Endothelial cell of umbilical vein (primary cell): ENCODE data around the gene TNFRSF21. TPM values are rescaled to one million over a fixed set of nuclear protein-coding genes. Genes with fewer than 3 reads are reported as not detected.

Experiments
- BruUV-seq: library from RNA; stranded (reverse); fragments of 400-500 nt; replicated peaks from 2 replicates; lab custom pipeline; 2021; lab: Mats Ljungman, UMichigan
- CTCF ChIA-PET: fragments of 300-600, 350-600 bp; sonication (Branson Sonifier 250); formaldehyde crosslinking; loops from one replicate; lab custom pipeline; 2021; ENCODE audit warnings: antibody characterized with exemption, inconsistent platforms; lab: Charles Lee
- POLR2A ChIA-PET: fragments of 300-600, 350-600 bp; sonication (Branson Sonifier 250); formaldehyde crosslinking; loops from one replicate; lab custom pipeline; 2021; ENCODE audit warnings: antibody characterized with exemption, inconsistent platforms; lab: Charles Lee
- DNase-seq: peaks from one replicate; pipeline ENCODE4 v3.0.0-alpha.2; 2011; ENCODE audit warnings: low read depth, low spot score
- FAIRE-seq: peaks from 2 replicates; lab custom pipeline; 2011; peaks lifted over from hg19 to GRCh38; lab: Jason Lieb, UNC
- H2AFZ ChIP-seq: 2 replicates; pipeline ENCODE4 v1.6.0; 2012; ENCODE audit warnings: low read depth, low read length, control low read depth, inconsistent platforms
- H3K27ac ChIP-seq: 2 replicates; pipeline ENCODE4 v1.5.1; 2011; ENCODE audit warnings: low read depth, mild to moderate bottlenecking, control low read depth, low read length, moderate library complexity; ENCODE audit not compliant: insufficient read depth
- H3K27me3 ChIP-seq, 2 experiments: 2 replicates each; pipeline versions ENCODE4 v1.6.0 to v1.6.1; 2011; ENCODE audit warnings: low read length in 2 of 2, mixed read lengths in 1 of 2; ENCODE audit not compliant: control insufficient read depth in 2 of 2, insufficient read depth in 2 of 2
- H3K36me3 ChIP-seq, 2 experiments: 2 replicates in 1 of 2; 3 replicates in 1 of 2; pipeline ENCODE4 v1.5.1; 2011; ENCODE audit warnings: low read length in 2 of 2, mild to moderate bottlenecking in 1 of 2, moderate library complexity in 1 of 2; ENCODE audit not compliant: control insufficient read depth in 2 of 2, insufficient read depth in 2 of 2; ENCODE audit errors: extremely low read depth in 1 of 2
- H3K4me1 ChIP-seq: 3 replicates; pipeline ENCODE4 v1.5.1; 2011; ENCODE audit warnings: mild to moderate bottlenecking, low read length; ENCODE audit not compliant: control insufficient read depth, insufficient read depth; ENCODE audit errors: extremely low read depth
- H3K4me2 ChIP-seq: 2 replicates; pipeline ENCODE4 v1.6.1; 2011; ENCODE audit warnings: low read length, control low read depth, mixed read lengths; ENCODE audit not compliant: insufficient read depth
- H3K4me3 ChIP-seq, 3 experiments: fragments of 200-600 bp in 1 of 3; sonication (generic), shearing (Covaris generic) in 1 of 3; replicated peaks in 1 of 3; 2 replicates each; pipeline ENCODE4 v1.5.1; 2011 to 2016; ENCODE audit warnings: control low read depth in 3 of 3, low read length in 3 of 3, mild to moderate bottlenecking in 2 of 3, inconsistent platforms in 1 of 3, low read depth in 1 of 3, moderate library complexity in 1 of 3; ENCODE audit not compliant: insufficient read depth in 1 of 3
- H3K79me2 ChIP-seq: 2 replicates; pipeline ENCODE4 v1.6.0; 2012; ENCODE audit warnings: low read length, inconsistent platforms; ENCODE audit not compliant: control insufficient read depth, insufficient read depth
- H3K9ac ChIP-seq: replicated peaks from 2 replicates; pipeline ENCODE3; 2011; ENCODE audit warnings: low read length, control low read depth; ENCODE audit not compliant: insufficient read depth; ENCODE audit errors: extremely low read depth
- H3K9me1 ChIP-seq: replicated peaks from 3 replicates; pipeline ENCODE4 v1.6.0; 2011; ENCODE audit warnings: mild to moderate bottlenecking, low read length; ENCODE audit not compliant: control insufficient read depth, insufficient read depth; ENCODE audit errors: extremely low read depth
- H3K9me3 ChIP-seq: replicated peaks from 2 replicates; pipeline ENCODE4 v1.5.1; 2012; ENCODE audit warnings: low read length, inconsistent platforms; ENCODE audit not compliant: control insufficient read depth, insufficient read depth
- H4K20me1 ChIP-seq: replicated peaks from 2 replicates; pipeline ENCODE3; 2011; ENCODE audit warnings: mild to moderate bottlenecking, low read length; ENCODE audit not compliant: control insufficient read depth, insufficient read depth; ENCODE audit errors: extremely low read depth
- EZH2 ChIP-seq: IDR thresholded peaks from 2 replicates; pipeline ENCODE4 v1.6.1; 2012; ENCODE audit warnings: borderline replicate concordance, low read depth, mild to moderate bottlenecking, moderate library complexity, low read length, inconsistent platforms; ENCODE audit not compliant: severe bottlenecking
- FOS ChIP-seq: IDR thresholded peaks from 2 replicates; pipeline ENCODE4 v1.6.1; 2011; ENCODE audit warnings: mild to moderate bottlenecking, low read length, moderate library complexity, borderline replicate concordance; ENCODE audit not compliant: insufficient read depth
- MYC ChIP-seq: IDR thresholded peaks from one replicate; pipeline ENCODE4 v1.6.1; 2011; ENCODE audit warnings: mild to moderate bottlenecking, low read depth, low read length
- POLR2AphosphoS5 ChIP-seq: IDR thresholded peaks from 2 replicates; pipeline ENCODE4 v1.6.1; 2012; ENCODE audit warnings: low read depth, mild to moderate bottlenecking, control low read depth, low read length, moderate library complexity; ENCODE audit not compliant: insufficient read depth
- dilution Hi-C: fragments of 300-500 bp; cut with MboI; formaldehyde crosslinking; loops from one replicate; pipeline ENCODE4 v1.15.0; 2019; ENCODE audit warnings: low sequenced_read_pairs; ENCODE audit not compliant: extremely low pct_ligation_motif_present
- intact Hi-C: fragments of 100-400 bp; cut with micrococcal nuclease; formaldehyde crosslinking; loops from one replicate; pipeline ENCODE4 v1.10.0; 2022
- polyA plus RNA-seq, 4 experiments: library from polyadenylated mRNA; depleted of rRNA in 3 of 4; stranded (reverse) in 3 of 4; unstranded in 1 of 4; fragments of >200 nt; gene quantifications; 2 replicates each; pipeline versions ENCODE4 v1.2.1 to v1.2.3, GENCODE V29; 2011 to 2012; ENCODE audit warnings: missing spikeins in 1 of 4
- total RNA-seq: library from RNA; stranded (reverse); gene quantifications from 2 replicates; pipeline ENCODE4 v1.2.3, GENCODE V29; 2021
- TF ChIP-seq, protein P1 (sequence below): IDR thresholded peaks from 2 replicates; pipeline ENCODE4 v1.6.1; 2011; ENCODE audit not compliant: insufficient read depth, insufficient read length
- TF ChIP-seq, protein P2 (sequence below), 2 donors: IDR thresholded peaks; 1 replicate in 1 of 2; 2 replicates in 1 of 2; pipeline ENCODE4 v1.5.1; 2011; ENCODE audit warnings: low read length in 2 of 2, mild to moderate bottlenecking in 2 of 2, moderate library complexity in 2 of 2, control low read depth in 1 of 2, inconsistent platforms in 1 of 2, low read depth in 1 of 2; ENCODE audit not compliant: insufficient read depth in 1 of 2; ENCODE audit errors: extremely low read depth in 1 of 2

The TNFRSF21 gene
- total and polyA plus RNA-seq, 2 donors (not counting 3 experiments of a cell fraction or from before 2014, with no cell fraction given) = 26.0 to 40.6 TPM

DNA sequence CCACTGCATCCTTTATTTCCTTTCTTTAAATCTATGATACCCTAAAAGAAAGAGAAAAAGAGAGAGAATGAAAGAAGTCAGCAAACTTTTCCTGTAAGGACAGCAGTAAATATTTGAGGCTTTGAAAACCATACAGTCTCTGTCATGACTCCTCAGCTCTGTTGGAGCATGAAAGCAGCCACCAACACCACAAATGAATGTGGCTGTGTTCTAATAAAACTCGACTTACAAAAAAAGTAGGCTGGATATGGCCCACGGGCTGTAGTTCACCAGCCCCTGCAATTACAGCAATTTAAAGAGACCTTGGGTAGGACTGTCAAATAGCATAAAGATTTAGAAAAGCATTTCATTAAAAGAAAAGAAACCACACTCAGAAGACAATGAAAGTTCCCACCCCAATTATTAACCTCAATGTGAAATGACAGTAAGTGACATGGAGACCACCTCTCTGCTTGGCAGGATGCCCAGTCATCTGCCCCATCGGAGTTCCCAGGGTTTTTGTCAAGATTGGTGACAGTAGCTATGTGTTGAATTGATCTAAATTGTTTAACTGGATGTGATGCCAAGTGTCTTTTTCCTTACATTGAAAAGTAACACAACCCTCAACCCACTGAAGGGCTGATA is 50.9 kb downstream of the TNFRSF21 start:
- CTCF ChIA-PET = no interaction called here
- dilution Hi-C loops (no loop called here), intact Hi-C loops (no loop called here)
- no peaks in the 10 kb centered on the region for H4K20me1 ChIP-seq
- H3K4me2 ChIP-seq = no peak overlapping the region
- no peak for DNase-seq
- H3K4me3 ChIP-seq = no peak overlapping the region
- peaks cover 29% of the 10 kb centered on the region for H3K4me1 ChIP-seq
- TF ChIP-seq, protein P1, sequence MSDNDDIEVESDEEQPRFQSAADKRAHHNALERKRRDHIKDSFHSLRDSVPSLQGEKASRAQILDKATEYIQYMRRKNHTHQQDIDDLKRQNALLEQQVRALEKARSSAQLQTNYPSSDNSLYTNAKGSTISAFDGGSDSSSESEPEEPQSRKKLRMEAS = no peak
- TF ChIP-seq POLR2AphosphoS5 (no peak), EZH2 (no peak), MYC (no peak), FOS (no peak)
- TF ChIP-seq, protein P2, sequence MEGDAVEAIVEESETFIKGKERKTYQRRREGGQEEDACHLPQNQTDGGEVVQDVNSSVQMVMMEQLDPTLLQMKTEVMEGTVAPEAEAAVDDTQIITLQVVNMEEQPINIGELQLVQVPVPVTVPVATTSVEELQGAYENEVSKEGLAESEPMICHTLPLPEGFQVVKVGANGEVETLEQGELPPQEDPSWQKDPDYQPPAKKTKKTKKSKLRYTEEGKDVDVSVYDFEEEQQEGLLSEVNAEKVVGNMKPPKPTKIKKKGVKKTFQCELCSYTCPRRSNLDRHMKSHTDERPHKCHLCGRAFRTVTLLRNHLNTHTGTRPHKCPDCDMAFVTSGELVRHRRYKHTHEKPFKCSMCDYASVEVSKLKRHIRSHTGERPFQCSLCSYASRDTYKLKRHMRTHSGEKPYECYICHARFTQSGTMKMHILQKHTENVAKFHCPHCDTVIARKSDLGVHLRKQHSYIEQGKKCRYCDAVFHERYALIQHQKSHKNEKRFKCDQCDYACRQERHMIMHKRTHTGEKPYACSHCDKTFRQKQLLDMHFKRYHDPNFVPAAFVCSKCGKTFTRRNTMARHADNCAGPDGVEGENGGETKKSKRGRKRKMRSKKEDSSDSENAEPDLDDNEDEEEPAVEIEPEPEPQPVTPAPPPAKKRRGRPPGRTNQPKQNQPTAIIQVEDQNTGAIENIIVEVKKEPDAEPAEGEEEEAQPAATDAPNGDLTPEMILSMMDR (IDR thresholded peaks at IDR 0.05; ENCODE audit: extremely low read depth in 1 of 2, insufficient read depth in 1 of 2, low read depth in 1 of 2, low read length in 2 of 2) = no peak
- no TSS peak for BruUV-seq
- H3K9ac ChIP-seq = no peak overlapping the region
- FAIRE-seq = no peak
- no peak overlapping the region for H2AFZ ChIP-seq
- H3K27ac ChIP-seq = no peak overlapping the region
- H3K79me2 ChIP-seq = no peaks in the 10 kb centered on the region
- H3K9me1 ChIP-seq = no peaks in the 10 kb centered on the region
- H3K36me3 ChIP-seq = no peaks in the 10 kb centered on the region
- H3K9me3 ChIP-seq = no peaks in the 10 kb centered on the region
- POLR2A ChIA-PET = no interaction called here
- no peaks in the 10 kb centered on the region for H3K27me3 ChIP-seq
